H7 (cell line): Measurements from ENCODE around the gene TMEM208. TPM values are rescaled to one million over a fixed set of nuclear protein-coding genes. Genes with fewer than 3 reads are reported as not detected.

Experiments
- DNase-seq: peaks from one replicate; pipeline ENCODE4 v3.0.0; 2012
- H3K27me3 ChIP-seq: 2 replicates; pipeline ENCODE4 v1.6.0; 2011; ENCODE audit warnings: mild to moderate bottlenecking, low read length; ENCODE audit not compliant: control insufficient read depth, insufficient read depth
- H3K36me3 ChIP-seq: replicated peaks from 2 replicates; pipeline ENCODE4 v1.5.1; 2011; ENCODE audit warnings: low read length; ENCODE audit not compliant: control insufficient read depth, insufficient read depth
- H3K4me3 ChIP-seq: 2 replicates; pipeline ENCODE4 v1.5.1; 2011; ENCODE audit warnings: low read depth, mild to moderate bottlenecking, control low read depth, low read length, moderate library complexity; ENCODE audit not compliant: insufficient read depth
- total RNA-seq: library from RNA; depleted of rRNA; stranded (reverse); fragments of >200 nt; shearing (Covaris generic); gene quantifications from 2 replicates; pipeline ENCODE4 v1.2.3, GENCODE V29; 2014

TMEM208 gene
- total RNA-seq, 1 experiment from 2014 or later: 27.3 TPM

- Histone ChIP-seq H3K27me3 (peaks cover 19% of the 10 kb centered on the region), H3K36me3 (no peaks in the 10 kb centered on the region), H3K4me3 (no peak overlapping the region)
- no peak for DNase-seq
Observed at GRCh38 chr16:67187175-67187890, 39.6 kb upstream of the TMEM208 start.

DNA sequence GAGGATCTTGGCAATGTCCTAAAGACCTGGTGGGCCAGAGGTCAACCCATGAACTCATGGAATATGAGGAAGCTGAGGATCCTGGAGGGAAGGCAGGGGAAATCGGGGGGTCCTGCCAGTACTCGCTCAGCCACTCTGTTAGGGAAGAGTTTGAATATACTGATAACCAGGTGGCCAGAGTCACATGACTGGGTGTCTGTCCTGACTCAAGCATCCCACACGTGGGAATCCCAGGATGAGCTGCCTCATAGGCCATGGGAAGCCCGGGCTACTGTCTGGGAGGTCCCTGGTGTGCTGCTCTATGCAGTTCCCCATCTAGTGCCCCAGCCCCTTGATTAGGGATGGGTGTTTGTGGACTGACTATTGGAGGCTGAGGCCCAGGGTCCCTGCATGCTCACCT is 38.6 kb upstream of the TMEM208 start:
- Histone ChIP-seq H3K4me3 (no peak overlapping the region), H3K36me3 (peaks cover 2% of the 10 kb centered on the region), H3K27me3 (peaks cover 19% of the 10 kb centered on the region)
- no peak for DNase-seq

- no peak for DNase-seq
- H3K4me3 ChIP-seq: no peak overlapping the region
- H3K27me3 ChIP-seq: peaks cover 19% of the 10 kb centered on the region
- peaks cover 5% of the 10 kb centered on the region for H3K36me3 ChIP-seq
Observed at GRCh38 chr16:67188798-67189197, 38.1 kb upstream of the TMEM208 start.

GRCh38 chr16:67190041-67190440 is 36.9 kb upstream of the TMEM208 start, which contains the start of gene EXOC3L1:
Gene EXOC3L1 (minus strand): TSS chr16:67190136. CDS start chr16:67189676, 460 bp downstream.
- peaks cover 16% of the 10 kb centered on the region for H3K36me3 ChIP-seq
- peaks cover 9% of the 10 kb centered on the region for H3K27me3 ChIP-seq
- no peak for DNase-seq
- peak within 1 kb of the TSS; percentile 3; the same call in 1 of the 2 replicates for H3K4me3 ChIP-seq

DNA sequence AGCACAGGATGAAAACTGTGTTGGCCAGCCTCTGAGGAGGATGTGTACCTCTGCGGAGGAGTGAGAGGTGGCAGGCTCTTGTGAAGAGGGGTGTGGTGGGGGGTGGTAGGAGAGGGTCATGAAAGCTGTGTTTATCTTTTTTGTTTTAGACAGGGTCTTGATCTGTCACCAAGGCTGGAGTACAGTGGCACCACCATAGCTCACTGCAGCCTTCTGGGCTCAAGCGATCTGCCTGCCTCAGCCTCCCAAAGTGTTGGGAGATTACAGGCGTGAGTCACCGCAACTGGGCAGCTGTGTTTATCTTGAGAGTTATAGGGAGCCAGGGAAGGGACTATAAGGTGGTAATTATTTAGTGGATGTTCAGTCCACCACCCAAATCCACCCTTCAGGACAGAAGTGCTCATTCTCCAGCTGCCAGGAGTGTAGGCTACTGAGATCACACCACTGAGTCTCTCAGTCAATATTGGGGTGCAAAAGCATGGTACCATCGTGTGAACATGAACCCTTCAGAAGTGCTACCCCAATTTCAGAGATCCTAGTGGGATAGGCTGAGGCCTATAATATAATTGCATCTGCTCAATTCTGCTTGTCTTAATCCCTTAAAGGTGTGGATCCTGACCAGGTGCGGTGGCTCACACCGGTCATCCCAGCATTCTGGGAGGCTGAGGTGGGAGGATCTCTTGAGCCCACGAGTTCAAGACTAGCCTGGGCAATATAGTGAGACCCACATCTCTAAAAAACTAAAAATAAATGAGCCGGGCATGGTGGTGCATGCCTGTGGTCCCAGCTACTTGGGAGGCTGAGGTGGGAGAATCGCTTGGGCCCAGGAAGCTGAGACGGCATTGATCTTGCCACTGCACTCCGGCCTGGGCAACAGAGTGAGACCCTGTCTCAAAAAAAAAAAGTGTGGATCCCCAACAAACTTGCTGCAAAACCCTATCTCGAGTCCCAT is 36.2 kb upstream of the TMEM208 start:
- no peak for DNase-seq
- H3K36me3 ChIP-seq: peaks cover 21% of the 10 kb centered on the region
- H3K4me3 ChIP-seq: no peak overlapping the region
- H3K27me3 ChIP-seq: peaks cover 5% of the 10 kb centered on the region

DNA sequence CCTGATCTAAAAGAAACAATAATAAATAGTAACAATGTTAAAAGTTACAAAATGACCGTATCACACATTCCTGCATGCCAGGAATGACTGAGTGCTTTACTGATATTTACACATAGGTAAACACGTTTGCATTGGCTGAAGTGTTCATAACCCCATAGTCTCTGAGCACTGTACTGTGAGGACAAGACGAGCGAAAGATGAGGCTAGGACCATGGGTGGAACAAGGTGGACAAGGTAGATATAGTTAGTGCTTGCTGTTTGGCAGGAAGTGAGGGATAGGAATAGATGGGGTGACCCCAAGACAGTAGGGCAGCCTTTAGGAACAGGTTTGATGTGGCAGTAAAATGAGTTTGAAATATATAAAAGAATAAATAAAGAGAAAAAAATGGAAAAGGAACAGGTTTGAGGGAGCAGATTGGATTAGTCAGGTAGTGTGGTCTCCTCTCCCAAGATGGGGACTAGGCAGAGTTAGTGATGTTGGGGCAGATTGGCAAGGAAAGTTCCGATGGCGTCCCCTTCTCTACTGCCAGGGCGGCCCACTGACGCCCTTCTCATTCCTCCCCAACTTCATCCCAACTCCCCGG is 35.4 kb upstream of the TMEM208 start:
- peaks cover 27% of the 10 kb centered on the region for H3K36me3 ChIP-seq
- no peak for DNase-seq
- H3K4me3 ChIP-seq: peak overlapping the region; percentile 3; the same call in 1 of the 2 replicates
- H3K27me3 ChIP-seq: no peaks in the 10 kb centered on the region

DNA sequence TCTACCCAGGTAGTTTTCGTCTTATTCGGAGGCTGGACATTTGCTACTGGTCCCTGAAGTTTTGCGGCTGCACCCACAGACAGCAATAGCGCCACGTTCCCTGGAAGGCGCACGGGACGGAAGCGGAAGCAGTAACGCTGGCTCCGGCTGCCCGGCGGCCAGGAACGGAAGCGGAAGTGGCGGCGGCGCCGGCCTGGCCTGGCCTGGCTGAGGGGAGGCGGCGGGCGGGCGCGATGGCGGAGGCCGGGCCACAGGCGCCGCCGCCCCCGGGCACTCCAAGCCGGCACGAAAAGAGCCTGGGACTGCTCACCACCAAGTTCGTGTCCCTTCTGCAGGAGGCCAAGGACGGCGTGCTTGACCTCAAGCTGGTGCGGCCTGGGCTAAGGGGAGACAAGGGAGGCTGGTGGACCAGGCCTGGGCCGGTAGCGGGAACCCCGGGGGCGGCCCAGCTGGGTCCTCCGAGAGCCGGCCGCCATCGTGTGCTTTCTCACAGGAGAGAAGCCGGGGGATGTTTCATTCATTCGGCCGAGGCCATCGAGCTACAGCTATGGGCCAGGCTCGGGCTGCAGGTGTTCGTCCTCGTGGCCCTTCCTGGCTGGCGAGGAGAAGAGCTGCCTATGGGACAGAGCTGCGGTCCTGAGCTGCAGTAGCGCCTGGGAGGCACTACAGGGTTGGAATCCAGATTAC is 34.8 kb upstream of the TMEM208 start, which contains the start of gene E2F4:
E2F4 (plus strand) TSS at position 161 of the 687 bp plus-strand sequence; CDS start at position 234, 73 bp downstream.
- Histone ChIP-seq H3K4me3 (peak within 1 kb of the TSS; percentile 95), H3K27me3 (no peaks in the 10 kb centered on the region), H3K36me3 (peaks cover 34% of the 10 kb centered on the region)
- peak; percentile 97 for DNase-seq

- DNase-seq: peak; percentile 54
- peak overlapping the region; percentile 95 for H3K4me3 ChIP-seq
- H3K27me3 ChIP-seq: no peaks in the 10 kb centered on the region
- peaks cover 38% of the 10 kb centered on the region for H3K36me3 ChIP-seq
Observed at GRCh38 chr16:67192781-67193361, 34.1 kb upstream of the TMEM208 start.

DNA sequence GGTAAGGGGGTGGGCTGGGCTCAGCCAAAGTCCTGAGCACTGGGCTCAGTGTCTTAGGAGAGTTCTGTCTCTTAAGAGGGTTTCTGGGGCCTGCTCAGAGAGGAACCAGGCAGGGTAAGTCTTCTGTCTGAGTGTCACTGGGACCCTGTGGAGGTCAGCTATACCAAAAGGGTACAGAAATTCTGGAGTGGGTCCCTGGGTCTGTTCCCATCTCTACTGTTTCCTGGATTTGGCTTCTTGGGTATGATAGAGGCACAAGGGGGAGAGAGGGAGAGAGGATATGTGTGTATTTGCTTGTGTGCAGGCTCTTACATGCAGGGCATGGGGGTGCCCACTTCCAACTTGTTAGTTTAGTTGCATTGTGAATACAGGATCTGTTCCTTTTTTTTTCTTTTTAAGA is 33.4 kb upstream of the TMEM208 start:
- no peak for DNase-seq

GRCh38 chr16:67194260-67194659 is 32.7 kb upstream of the TMEM208 start:
- H3K27me3 ChIP-seq: no peaks in the 10 kb centered on the region
- no peak overlapping the region for H3K4me3 ChIP-seq
- DNase-seq: no peak
- peaks cover 38% of the 10 kb centered on the region for H3K36me3 ChIP-seq

More for the DNA sequence above, 33.4 kb upstream of the TMEM208 start:
- H3K36me3 ChIP-seq: peaks cover 38% of the 10 kb centered on the region
- no peak overlapping the region for H3K4me3 ChIP-seq
- no peaks in the 10 kb centered on the region for H3K27me3 ChIP-seq

- Histone ChIP-seq H3K36me3 (peaks cover 38% of the 10 kb centered on the region), H3K27me3 (no peaks in the 10 kb centered on the region), H3K4me3 (no peak overlapping the region)
- no peak for DNase-seq
Observed at GRCh38 chr16:67195676-67196075, 31.3 kb upstream of the TMEM208 start.

GRCh38 chr16:67196881-67197280 is 30.0 kb upstream of the TMEM208 start:
- peaks cover 38% of the 10 kb centered on the region for H3K36me3 ChIP-seq
- DNase-seq: no peak
- H3K27me3 ChIP-seq: no peaks in the 10 kb centered on the region
- H3K4me3 ChIP-seq: no peak overlapping the region

GRCh38 chr16:67197704-67198103 is 29.2 kb upstream of the TMEM208 start:
- Histone ChIP-seq H3K27me3 (no peaks in the 10 kb centered on the region), H3K36me3 (peaks cover 38% of the 10 kb centered on the region), H3K4me3 (no peak overlapping the region)
- DNase-seq: no peak
